NCI-H2196 (cell line): ENCODE results near the gene ZNF627.
"Not testable (repeated sequence)": the region's sequence is repeated elsewhere in the genome, so short reads cannot be mapped to it uniquely, and the experiment has no call there.

ENCODE experiments used
- DNase-seq: peaks from one replicate; lab custom pipeline; 2025; ENCODE audit not compliant: unreplicated experiment; lab: John Stamatoyannopoulos, UW

The ZNF627 gene

GRCh38 chr19:11597202-11598102, at the start of gene ZNF627:
Gene ZNF627, plus strand, starts transcription at chr19:11597483. Its CDS starts 145 bp downstream, at chr19:11597628.
- peak; percentile 99 for DNase-seq

GRCh38 chr19:11547929-11548700, 49.2 kb upstream of the ZNF627 start:
- no peak for DNase-seq

- no peak for DNase-seq
Measured at GRCh38 chr19:11549386-11549953, 47.8 kb upstream of the ZNF627 start.

- no peak for DNase-seq
Measured at GRCh38 chr19:11550265-11550664, 47.0 kb upstream of the ZNF627 start.

- no peak for DNase-seq
Measured at GRCh38 chr19:11551603-11552235, 45.6 kb upstream of the ZNF627 start.

GRCh38 chr19:11552666-11553372, 44.5 kb upstream of the ZNF627 start:
- no peak for DNase-seq

GRCh38 chr19:11554160-11554559, 43.1 kb upstream of the ZNF627 start:
- DNase-seq: no peak

- no peak for DNase-seq
Measured at GRCh38 chr19:11555246-11555645, 42.0 kb upstream of the ZNF627 start.

GRCh38 chr19:11556634-11557420, 40.5 kb upstream of the ZNF627 start:
- no peak for DNase-seq

- DNase-seq: peak; percentile 99
Measured at GRCh38 chr19:11558881-11559828, 38.1 kb upstream of the ZNF627 start, which contains the start of gene ELOF1. Gene ELOF1, minus strand, starts transcription at chr19:11559230. Its CDS starts 4,883 bp downstream, at chr19:11554347.

- DNase-seq: peak; percentile 52
Measured at GRCh38 chr19:11560404-11561051, 36.8 kb upstream of the ZNF627 start.

GRCh38 chr19:11563532-11563931, 33.8 kb upstream of the ZNF627 start:
- DNase-seq: no peak

- DNase-seq: not testable (repeated sequence)
Measured at GRCh38 chr19:11564082-11564807, 33.0 kb upstream of the ZNF627 start.

- DNase-seq: not testable (repeated sequence)
Measured at GRCh38 chr19:11565649-11565980, 31.7 kb upstream of the ZNF627 start.

- DNase-seq: no peak
Measured at GRCh38 chr19:11566164-11566563, 31.1 kb upstream of the ZNF627 start.

GRCh38 chr19:11570039-11570462, 27.2 kb upstream of the ZNF627 start:
- no peak for DNase-seq

- not testable (repeated sequence) for DNase-seq
Measured at GRCh38 chr19:11573354-11573753, 23.9 kb upstream of the ZNF627 start.
